Suprapubic skin (tissue), 4 donors: Measurements from ENCODE around the gene URAD.

ENCODE experiments used
- CTCF ChIP-seq, 2 donors: fragments of 200-600 bp in 1 of 2; fragments of 450-650 bp in 1 of 2; sonication (generic) in 1 of 2; IDR thresholded peaks; one replicate each; pipeline ENCODE4 v1.5.1; 2016 to 2019; ENCODE audit warnings: antibody characterized with exemption in 2 of 2, mild to moderate bottlenecking in 1 of 2, moderate library complexity in 1 of 2
- POLR2A ChIP-seq, 2 donors: fragments of 450-650 bp; IDR thresholded peaks; one replicate each; pipeline ENCODE4 v1.6.1; 2017; ENCODE audit warnings: antibody characterized with exemption in 2 of 2, mild to moderate bottlenecking in 2 of 2, moderate library complexity in 2 of 2
- POLR2AphosphoS5 ChIP-seq, 3 donors: sonication (generic); formaldehyde crosslinking; IDR thresholded peaks; one replicate each; pipeline ENCODE4 v1.6.1; 2017; ENCODE audit warnings: antibody characterized with exemption in 3 of 3

GRCh38 chr13:27955014-27955591, 33.4 kb downstream of the URAD start:
- TF ChIP-seq CTCF (IDR thresholded peaks at IDR 0.05) (no peak), POLR2AphosphoS5 (IDR thresholded peaks at IDR 0.05) (no peak), POLR2A (IDR thresholded peaks at IDR 0.05) (no peak)
